ENCODE measurements around the gene HNRNPCL2.
"Not testable (repeated sequence)": the region's sequence is repeated elsewhere in the genome, so short reads cannot be mapped to it uniquely, and the experiment has no call there.

The HNRNPCL2 gene

DNA sequence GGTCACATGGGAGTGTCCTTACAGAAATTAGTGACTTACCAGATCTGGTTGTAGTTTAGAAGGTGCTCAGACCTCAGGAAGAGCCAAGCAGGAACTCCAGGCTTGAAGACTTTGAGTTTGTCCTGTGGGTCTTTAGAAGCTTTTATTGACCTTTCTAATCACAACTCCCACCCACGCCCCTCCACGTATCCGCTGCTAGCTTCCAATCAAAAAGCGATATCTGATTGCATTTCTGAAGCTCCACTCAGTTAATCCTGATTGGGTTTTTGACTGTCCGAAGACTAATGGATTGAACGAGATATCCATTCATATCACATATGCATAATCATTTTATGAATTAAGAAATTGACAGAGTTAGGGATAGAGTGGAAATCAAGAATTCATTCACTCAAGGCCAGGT, at the start of gene HNRNPCL2:
TSS of gene HNRNPCL2 (minus strand) at position 101 of the 400 bp plus-strand sequence. CDS start 454 bp downstream, outside the sequence.
- not testable (repeated sequence) for FAIRE-seq; DNase-seq (ENCODE audit: low spot score)

DNA sequence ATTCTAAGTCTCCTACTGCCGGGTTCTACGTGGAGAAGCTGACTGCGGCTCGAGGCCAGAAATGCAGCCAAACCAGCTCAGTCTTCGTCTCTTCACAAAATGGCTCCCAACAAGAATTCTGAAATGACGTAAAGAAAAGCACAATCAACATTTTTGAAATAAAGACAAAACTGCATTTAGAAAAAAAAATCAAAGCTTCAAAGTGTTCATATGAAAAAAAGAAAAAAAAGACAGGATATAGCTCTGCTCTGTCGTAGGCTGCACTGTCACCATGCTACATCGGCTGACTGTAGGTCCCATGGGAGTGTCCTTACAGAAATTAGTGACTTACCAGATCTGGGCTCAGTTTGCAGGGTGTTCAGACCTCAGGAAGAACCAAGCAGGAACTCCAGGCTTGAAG, 48.9 kb upstream of the HNRNPCL2 start, which contains the start of gene HNRNPCL4:
TSS of gene HNRNPCL4 (minus strand) at position 101 of the 400 bp plus-strand sequence. CDS start 164 bp downstream, outside the sequence.
- DNase-seq (ENCODE audit: low spot score); FAIRE-seq: not testable (repeated sequence)

DNA sequence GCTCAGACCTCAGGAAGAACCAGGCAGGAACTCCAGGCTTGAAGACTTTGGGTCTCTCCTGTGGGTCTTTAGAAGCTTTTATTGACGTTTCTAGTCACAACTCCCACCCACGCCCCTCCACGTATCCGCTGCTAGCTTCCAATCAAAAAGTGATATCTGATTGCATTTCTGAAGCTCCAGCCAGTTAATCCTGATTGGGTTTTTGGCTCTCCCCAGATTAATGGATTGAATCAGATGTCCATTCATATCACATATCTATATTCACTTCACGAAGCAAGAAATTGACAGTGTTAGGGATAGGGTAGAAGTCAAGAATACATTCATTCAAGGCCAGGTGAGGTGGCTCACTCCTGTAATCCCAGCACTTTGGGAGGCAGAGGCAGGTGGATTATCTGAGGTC, 39.3 kb upstream of the HNRNPCL2 start, which contains the start of gene PRAMEF26:
TSS of gene PRAMEF26 (minus strand) at position 101 of the 400 bp plus-strand sequence. CDS start 2,914 bp downstream, outside the sequence.
- FAIRE-seq: not testable (repeated sequence)

DNA sequence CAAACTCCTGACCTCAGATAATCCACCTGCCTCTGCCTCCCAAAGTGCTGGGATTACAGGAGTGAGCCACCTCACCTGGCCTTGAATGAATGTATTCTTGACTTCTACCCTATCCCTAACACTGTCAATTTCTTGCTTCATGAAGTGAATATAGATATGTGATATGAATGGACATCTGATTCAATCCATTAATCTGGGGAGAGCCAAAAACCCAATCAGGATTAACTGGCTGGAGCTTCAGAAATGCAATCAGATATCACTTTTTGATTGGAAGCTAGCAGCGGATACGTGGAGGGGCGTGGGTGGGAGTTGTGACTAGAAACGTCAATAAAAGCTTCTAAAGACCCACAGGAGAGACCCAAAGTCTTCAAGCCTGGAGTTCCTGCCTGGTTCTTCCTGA, 46.2 kb downstream of the HNRNPCL2 start, which contains the start of gene PRAMEF25:
TSS of gene PRAMEF25 (plus strand) at position 301 of the 400 bp plus-strand sequence. CDS start 2,920 bp downstream, outside the sequence.
- FAIRE-seq; DNase-seq (ENCODE audit: low spot score): not testable (repeated sequence)

More for the DNA sequence above, 39.3 kb upstream of the HNRNPCL2 start, which contains the start of gene PRAMEF26:
- not testable (repeated sequence) for DNase-seq (ENCODE audit: low spot score)

Measured in urothelium cell line (cell line).